ENCODE measurements around the gene RGL3.

DNA sequence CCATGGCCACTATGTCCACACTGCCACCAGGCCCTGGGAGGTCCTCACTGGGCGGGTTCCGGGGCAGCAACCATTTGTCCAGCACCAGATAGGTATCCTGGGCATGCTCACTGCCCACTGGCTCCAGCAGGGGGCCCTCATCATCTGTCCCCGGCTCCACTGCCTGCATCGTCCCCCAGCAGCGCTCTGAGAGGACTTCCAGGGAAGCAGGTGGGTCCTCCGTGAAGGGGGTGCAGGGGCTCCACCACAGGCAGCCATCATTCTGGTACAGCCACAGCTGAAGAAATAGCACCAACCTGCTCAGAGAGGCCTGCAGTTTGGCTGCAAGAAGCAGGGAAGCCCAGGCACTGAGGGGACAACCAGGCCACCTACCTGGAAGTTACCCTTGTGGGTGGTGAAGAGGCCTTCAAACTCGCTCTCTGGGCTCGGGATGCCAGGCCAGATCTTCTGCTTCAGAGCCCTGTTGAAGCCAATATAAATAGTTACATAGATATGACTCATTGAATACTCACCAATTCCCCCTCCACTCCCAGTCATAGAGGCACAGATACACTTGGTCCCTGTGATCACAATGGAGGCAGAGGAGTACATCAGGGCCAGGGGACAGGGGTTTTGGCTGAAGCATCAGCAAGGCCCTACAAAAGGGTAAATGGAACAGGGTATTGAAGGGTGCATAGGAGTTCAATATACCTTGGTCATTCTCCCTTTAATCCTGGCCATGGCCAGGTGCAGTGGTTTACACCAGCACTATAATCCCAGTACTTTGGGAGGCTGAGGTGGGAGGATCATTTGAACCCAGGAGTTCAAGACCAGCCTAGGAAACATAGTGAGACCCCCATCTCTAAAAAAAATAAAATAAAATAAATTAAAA is 40.6 kb downstream of the RGL3 start:
- TF ChIP-seq RFX5 (IDR thresholded peaks at IDR 0.05; ENCODE audit: low read depth, low read length): no peak
- TF ChIP-seq, protein P1, sequence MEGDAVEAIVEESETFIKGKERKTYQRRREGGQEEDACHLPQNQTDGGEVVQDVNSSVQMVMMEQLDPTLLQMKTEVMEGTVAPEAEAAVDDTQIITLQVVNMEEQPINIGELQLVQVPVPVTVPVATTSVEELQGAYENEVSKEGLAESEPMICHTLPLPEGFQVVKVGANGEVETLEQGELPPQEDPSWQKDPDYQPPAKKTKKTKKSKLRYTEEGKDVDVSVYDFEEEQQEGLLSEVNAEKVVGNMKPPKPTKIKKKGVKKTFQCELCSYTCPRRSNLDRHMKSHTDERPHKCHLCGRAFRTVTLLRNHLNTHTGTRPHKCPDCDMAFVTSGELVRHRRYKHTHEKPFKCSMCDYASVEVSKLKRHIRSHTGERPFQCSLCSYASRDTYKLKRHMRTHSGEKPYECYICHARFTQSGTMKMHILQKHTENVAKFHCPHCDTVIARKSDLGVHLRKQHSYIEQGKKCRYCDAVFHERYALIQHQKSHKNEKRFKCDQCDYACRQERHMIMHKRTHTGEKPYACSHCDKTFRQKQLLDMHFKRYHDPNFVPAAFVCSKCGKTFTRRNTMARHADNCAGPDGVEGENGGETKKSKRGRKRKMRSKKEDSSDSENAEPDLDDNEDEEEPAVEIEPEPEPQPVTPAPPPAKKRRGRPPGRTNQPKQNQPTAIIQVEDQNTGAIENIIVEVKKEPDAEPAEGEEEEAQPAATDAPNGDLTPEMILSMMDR (conservative IDR thresholded peaks at IDR 0.05; ENCODE audit: low read depth, low read length): 0 out of 2 replicates have a peak, but pooled peaks have one; percentile 30
- no peak for TF ChIP-seq MAFK (IDR thresholded peaks at IDR 0.05; ENCODE audit: low read depth, low read length)
- no peak; the same call in 1 of the 2 replicates for TF ChIP-seq POLR2A (IDR thresholded peaks at IDR 0.05; ENCODE audit: low read depth, low read length)
- TF ChIP-seq RAD21 (IDR thresholded peaks at IDR 0.05; ENCODE audit: low read length): no peak; the same call in 1 of the 2 replicates
- TF ChIP-seq CEBPB (IDR thresholded peaks at IDR 0.05; ENCODE audit: low read depth, low read length): no peak
- TF ChIP-seq SMC3 (IDR thresholded peaks at IDR 0.05; ENCODE audit: low read depth, low read length): 0 out of 2 replicates have a peak, but pooled peaks have one; percentile 14
- TF ChIP-seq, protein P2, sequence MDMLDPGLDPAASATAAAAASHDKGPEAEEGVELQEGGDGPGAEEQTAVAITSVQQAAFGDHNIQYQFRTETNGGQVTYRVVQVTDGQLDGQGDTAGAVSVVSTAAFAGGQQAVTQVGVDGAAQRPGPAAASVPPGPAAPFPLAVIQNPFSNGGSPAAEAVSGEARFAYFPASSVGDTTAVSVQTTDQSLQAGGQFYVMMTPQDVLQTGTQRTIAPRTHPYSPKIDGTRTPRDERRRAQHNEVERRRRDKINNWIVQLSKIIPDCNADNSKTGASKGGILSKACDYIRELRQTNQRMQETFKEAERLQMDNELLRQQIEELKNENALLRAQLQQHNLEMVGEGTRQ (IDR thresholded peaks at IDR 0.05; ENCODE audit: low read depth, low read length): no peak
- no peak for TF ChIP-seq BHLHE40 (IDR thresholded peaks at IDR 0.05; ENCODE audit: low read depth, low read length)
- peak; percentile 94 for TF ChIP-seq FOS (IDR thresholded peaks at IDR 0.05; ENCODE audit: low read depth, low read length)
- TF ChIP-seq MXI1 (IDR thresholded peaks at IDR 0.05; ENCODE audit: borderline replicate concordance, low read depth, low read length): no peak
- TF ChIP-seq RCOR1 (IDR thresholded peaks at IDR 0.05; ENCODE audit: insufficient replicate concordance, low read length): no peak
- no peak for TF ChIP-seq CHD1 (IDR thresholded peaks at IDR 0.05; ENCODE audit: low read depth, low read length)

All from IMR-90 (cell line).